ENCODE data around the gene IL25. TPM values are rescaled to one million over a fixed set of nuclear protein-coding genes. Genes with fewer than 3 reads are reported as not detected.
"Not testable (repeated sequence)": the region's sequence is repeated elsewhere in the genome, so short reads cannot be mapped to it uniquely, and the experiment has no call there.

IL25 gene
- total RNA-seq, 1 donor from 2014 or later: not detected

DNA sequence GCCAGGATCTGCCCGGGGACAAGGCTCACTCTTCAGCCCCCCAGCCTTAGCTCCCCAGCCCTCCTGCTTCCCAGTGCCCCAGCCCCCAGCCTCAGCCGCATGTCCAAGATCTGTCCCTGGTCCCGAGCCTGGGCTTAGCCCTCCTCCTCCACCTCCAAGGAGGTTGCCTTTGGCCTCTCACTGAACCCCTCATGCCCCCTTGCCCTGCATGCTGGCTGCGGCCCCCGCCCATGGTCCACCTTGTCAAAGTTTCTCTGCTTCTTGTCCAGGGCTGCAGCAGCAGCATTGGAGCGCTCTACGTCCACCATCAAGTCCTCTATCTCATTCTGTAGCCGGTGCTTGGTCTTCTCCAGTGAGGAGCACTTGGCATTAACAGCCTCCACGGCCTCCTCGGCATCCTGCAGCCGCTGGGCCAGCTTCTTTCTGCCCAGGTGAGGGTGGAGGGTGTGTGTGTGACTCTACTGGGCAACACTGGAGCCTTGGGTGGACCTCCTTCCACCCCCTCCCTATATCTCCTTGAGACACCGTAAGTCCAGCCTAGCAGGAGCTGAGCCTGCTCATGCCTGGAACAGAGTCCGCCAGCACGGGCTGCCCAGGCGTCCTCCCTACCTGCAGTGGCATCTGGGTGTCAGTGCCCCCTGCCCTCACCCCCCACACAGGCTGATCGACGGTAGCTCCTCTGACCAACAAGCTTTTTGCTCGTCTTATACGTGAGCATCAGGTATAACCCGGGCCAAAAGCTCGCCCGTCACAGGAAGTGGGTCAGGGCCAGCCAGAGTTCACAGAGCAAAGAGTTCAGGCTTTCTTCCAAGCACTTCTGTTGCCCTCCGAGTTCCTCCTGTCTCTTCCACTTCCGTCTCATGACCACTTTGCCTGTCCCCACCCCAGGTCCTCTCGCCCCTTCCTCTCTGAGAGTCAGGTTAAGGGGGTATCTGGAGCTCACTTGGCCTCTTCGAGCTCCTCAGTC, 15.6 kb downstream of the IL25 start:
- H3K36me3 ChIP-seq (ENCODE audit: control insufficient read depth in 3 of 3, insufficient read depth in 3 of 3, low read length in 3 of 3): peaks cover 2 to 82% (median 62%) of the 10 kb centered on the region in 3 donors
- H3K4me3 ChIP-seq (ENCODE audit: low read length in 3 of 3): no peak overlapping the region
- no peak overlapping the region for H3K27ac ChIP-seq (ENCODE audit: low read depth, low read length)
- H3K4me1 ChIP-seq (ENCODE audit: control insufficient read depth in 3 of 3, insufficient read depth in 3 of 3, low read length in 3 of 3): no peaks in the 10 kb centered on the region
- H3K9me3 ChIP-seq (ENCODE audit: control insufficient read depth in 3 of 3, low read length in 3 of 3): no peaks in the 10 kb centered on the region
- H3K9ac ChIP-seq (ENCODE audit: low read depth in 1 of 3, low read length in 3 of 3): no peak overlapping the region
- H3K27me3 ChIP-seq (ENCODE audit: control insufficient read depth in 3 of 3, insufficient read depth in 3 of 3, low read length in 3 of 3): peaks cover 0 to 5% (median under 1%) of the 10 kb centered on the region in 3 donors

DNA sequence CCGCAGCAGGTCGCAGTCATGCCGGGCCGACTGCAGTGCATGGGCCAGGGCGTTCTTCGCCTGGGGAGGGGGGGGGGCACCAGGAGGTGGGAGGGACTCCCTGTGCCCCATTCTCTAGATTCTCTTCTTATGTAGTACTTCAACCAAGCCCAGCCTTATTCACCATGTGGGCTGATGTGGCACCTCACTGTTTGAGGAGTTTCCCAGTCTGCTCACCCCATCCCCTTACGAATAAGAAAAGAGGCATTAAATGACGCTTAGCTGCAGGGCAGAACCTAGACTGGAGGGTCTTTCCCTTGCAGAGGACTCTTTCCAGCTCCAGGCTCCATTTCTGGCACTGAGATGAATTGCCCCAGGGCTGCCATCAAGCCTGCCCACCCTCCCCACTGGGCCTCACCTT, 16.4 kb downstream of the IL25 start:
- no peak overlapping the region for H3K9ac ChIP-seq (ENCODE audit: low read depth in 1 of 3, low read length in 3 of 3)
- H3K4me1 ChIP-seq (ENCODE audit: control insufficient read depth in 3 of 3, insufficient read depth in 3 of 3, low read length in 3 of 3): no peaks in the 10 kb centered on the region
- no peaks in the 10 kb centered on the region for H3K9me3 ChIP-seq (ENCODE audit: control insufficient read depth in 3 of 3, low read length in 3 of 3)
- H3K36me3 ChIP-seq (ENCODE audit: control insufficient read depth in 3 of 3, insufficient read depth in 3 of 3, low read length in 3 of 3): peaks cover 5 to 82% (median 66%) of the 10 kb centered on the region in 3 donors
- no peak overlapping the region for H3K27ac ChIP-seq (ENCODE audit: low read depth, low read length)
- H3K27me3 ChIP-seq (ENCODE audit: control insufficient read depth in 3 of 3, insufficient read depth in 3 of 3, low read length in 3 of 3): peaks cover 0 to 5% (median 3%) of the 10 kb centered on the region in 3 donors
- no peak overlapping the region for H3K4me3 ChIP-seq (ENCODE audit: low read length in 3 of 3)

DNA sequence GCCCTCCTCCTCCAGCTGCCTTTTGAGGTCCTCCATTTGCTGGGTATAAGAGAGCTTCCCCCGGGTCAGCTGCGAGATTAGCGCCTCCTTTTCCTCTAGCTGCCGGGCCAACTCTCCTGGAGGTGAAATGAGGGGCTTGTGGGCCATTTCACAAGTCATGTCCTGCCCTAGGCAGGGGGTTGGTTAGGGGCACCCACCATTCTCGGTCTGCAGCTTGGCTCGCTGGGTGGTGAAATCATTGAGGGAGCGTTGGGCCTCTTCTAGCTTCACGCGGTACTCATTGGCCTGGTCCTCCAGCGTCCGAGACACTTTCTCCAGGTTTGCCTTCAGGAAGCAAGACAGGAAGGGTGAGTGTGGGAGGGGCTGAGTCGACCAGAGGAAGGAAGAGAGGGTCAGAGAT, 16.8 kb downstream of the IL25 start:
- Histone ChIP-seq H3K4me3 (ENCODE audit: low read length in 3 of 3) (no peak overlapping the region), H3K4me1 (ENCODE audit: control insufficient read depth in 3 of 3, insufficient read depth in 3 of 3, low read length in 3 of 3) (no peaks in the 10 kb centered on the region), H3K27ac (ENCODE audit: low read depth, low read length) (no peak overlapping the region), H3K9ac (ENCODE audit: low read depth in 1 of 3, low read length in 3 of 3) (no peak overlapping the region), H3K9me3 (ENCODE audit: control insufficient read depth in 3 of 3, low read length in 3 of 3) (no peaks in the 10 kb centered on the region), H3K27me3 (ENCODE audit: control insufficient read depth in 3 of 3, insufficient read depth in 3 of 3, low read length in 3 of 3) (peaks cover 0 to 5% (median 3%) of the 10 kb centered on the region in 3 donors), H3K36me3 (ENCODE audit: control insufficient read depth in 3 of 3, insufficient read depth in 3 of 3, low read length in 3 of 3) (peaks cover 5 to 80% (median 66%) of the 10 kb centered on the region in 3 donors)

DNA sequence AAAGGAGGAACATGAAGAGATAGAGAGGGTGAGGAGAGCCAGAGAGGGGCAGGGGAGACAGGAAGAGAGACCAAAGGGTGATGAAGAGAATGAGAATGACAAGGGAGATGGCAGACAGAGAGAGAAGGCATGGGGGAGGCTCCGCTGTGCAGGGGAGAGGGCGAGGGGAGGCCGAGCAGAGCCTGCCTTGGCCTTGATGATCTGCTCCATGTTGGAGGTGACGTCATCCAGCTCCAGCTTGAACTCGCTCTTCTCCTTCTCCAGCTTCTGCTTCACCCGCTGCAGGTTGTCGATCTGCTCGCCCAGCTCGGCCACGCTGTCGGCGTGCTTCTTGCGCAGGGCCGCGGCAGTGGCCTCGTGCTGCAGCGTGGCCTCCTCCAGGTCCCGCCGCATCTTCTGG, 17.3 kb downstream of the IL25 start:
- H3K4me1 ChIP-seq (ENCODE audit: control insufficient read depth in 3 of 3, insufficient read depth in 3 of 3, low read length in 3 of 3); H3K27ac ChIP-seq (ENCODE audit: low read depth, low read length): not testable (repeated sequence)
- H3K36me3 ChIP-seq (ENCODE audit: control insufficient read depth in 3 of 3, insufficient read depth in 3 of 3, low read length in 3 of 3): peaks cover 5 to 75% (median 64%) of the 10 kb centered on the region in 3 donors

DNA sequence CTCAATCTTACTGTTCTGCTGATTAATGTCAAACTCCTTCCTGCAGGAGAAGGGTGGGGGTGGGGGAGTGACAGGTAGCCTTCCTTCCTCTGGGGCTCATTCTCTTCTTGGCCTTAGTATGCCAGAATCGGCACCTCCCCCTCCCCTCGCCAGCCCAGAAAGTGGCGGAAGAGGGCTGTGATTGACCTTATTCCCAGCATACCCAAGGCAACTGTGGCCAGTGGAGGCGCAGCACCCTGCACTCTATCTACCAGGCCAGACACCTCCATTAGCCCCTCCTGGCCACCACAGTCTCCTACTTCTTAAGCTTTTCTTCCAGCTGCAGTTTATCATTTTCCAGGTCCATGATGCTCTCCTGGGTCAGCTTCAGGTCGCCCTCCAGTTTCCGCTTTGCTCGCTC, 20.0 kb downstream of the IL25 start:
- H3K27me3 ChIP-seq (ENCODE audit: control insufficient read depth in 3 of 3, insufficient read depth in 3 of 3, low read length in 3 of 3): peaks cover 0 to 3% (median 0%) of the 10 kb centered on the region in 3 donors
- no peak overlapping the region for H3K27ac ChIP-seq (ENCODE audit: low read depth, low read length)
- H3K9ac ChIP-seq (ENCODE audit: low read depth in 1 of 3, low read length in 3 of 3): no peak overlapping the region

More for the DNA sequence above, 17.3 kb downstream of the IL25 start:
- not testable (repeated sequence) for H3K27me3 ChIP-seq (ENCODE audit: control insufficient read depth in 3 of 3, insufficient read depth in 3 of 3, low read length in 3 of 3); H3K9me3 ChIP-seq (ENCODE audit: control insufficient read depth in 3 of 3, low read length in 3 of 3); H3K4me3 ChIP-seq (ENCODE audit: low read length in 3 of 3); H3K9ac ChIP-seq (ENCODE audit: low read depth in 1 of 3, low read length in 3 of 3)

DNA sequence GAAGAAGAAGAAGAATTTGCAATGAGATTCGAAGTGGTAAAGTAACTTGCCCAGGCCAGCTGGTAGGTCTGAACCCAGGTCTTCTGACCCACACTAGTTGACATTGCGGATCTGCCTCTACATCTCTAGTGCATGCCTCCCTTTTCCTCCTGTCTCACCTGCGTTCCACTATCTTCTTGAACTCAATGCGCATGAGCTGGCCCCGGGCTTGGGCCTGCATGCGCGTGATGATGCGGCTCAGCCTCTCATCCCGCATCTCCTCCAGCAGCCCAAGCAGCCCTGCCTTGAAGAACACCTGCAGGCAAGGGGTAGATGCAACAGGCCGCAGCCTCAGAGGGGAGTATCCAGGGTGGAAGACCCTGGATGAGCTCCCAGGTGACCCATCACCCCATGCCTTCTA, 23.5 kb downstream of the IL25 start:
- H3K36me3 ChIP-seq (ENCODE audit: control insufficient read depth in 3 of 3, insufficient read depth in 3 of 3, low read length in 3 of 3): peaks cover 8 to 63% (median 53%) of the 10 kb centered on the region in 3 donors
- no peaks in the 10 kb centered on the region for H3K9me3 ChIP-seq (ENCODE audit: control insufficient read depth in 3 of 3, low read length in 3 of 3)
- peaks cover 0 to 2% (median 0%) of the 10 kb centered on the region in 3 donors for H3K4me1 ChIP-seq (ENCODE audit: control insufficient read depth in 3 of 3, insufficient read depth in 3 of 3, low read length in 3 of 3)
- H3K9ac ChIP-seq (ENCODE audit: low read depth in 1 of 3, low read length in 3 of 3): no peak overlapping the region
- no peak overlapping the region for H3K4me3 ChIP-seq (ENCODE audit: low read length in 3 of 3)
- H3K27me3 ChIP-seq (ENCODE audit: control insufficient read depth in 3 of 3, insufficient read depth in 3 of 3, low read length in 3 of 3): peaks cover 0 to 3% (median 0%) of the 10 kb centered on the region in 3 donors
- H3K27ac ChIP-seq (ENCODE audit: low read depth, low read length): no peak overlapping the region

More for the DNA sequence above, 20.0 kb downstream of the IL25 start:
- Histone ChIP-seq H3K9me3 (ENCODE audit: control insufficient read depth in 3 of 3, low read length in 3 of 3) (no peaks in the 10 kb centered on the region), H3K36me3 (ENCODE audit: control insufficient read depth in 3 of 3, insufficient read depth in 3 of 3, low read length in 3 of 3) (peaks cover 8 to 70% (median 62%) of the 10 kb centered on the region in 3 donors), H3K4me3 (ENCODE audit: low read length in 3 of 3) (no peak overlapping the region), H3K4me1 (ENCODE audit: control insufficient read depth in 3 of 3, insufficient read depth in 3 of 3, low read length in 3 of 3) (no peaks in the 10 kb centered on the region)

DNA sequence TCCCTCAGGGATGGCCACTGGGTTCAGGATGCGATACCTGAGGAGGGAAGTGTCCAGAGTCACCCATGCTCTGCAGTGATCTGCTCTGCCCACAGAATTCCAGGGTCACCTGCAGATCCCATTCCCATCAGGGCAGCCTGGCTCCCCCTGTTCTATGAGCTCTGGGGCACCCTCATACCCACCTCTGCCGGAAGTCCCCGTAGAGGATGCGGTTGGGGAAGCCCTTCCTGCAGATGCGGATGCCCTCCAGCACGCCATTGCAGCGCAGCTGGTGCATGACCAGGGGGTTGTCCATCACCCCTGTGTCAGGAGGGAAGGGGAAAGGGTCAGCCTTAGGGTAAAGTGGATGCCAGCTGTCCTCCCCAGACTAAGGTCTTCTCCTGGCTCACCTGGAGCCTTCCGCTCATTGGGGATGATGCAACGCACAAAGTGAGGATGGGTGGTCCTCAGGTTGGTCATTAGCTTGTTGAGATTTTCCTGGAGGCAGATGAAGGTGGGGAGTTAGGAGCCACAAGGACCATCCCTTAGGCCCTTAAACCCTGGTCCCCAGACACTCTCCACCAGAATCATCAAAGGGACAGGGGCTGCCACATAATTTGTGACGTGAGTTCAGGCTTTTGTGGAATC, 24.3 kb downstream of the IL25 start:
- Histone ChIP-seq H3K27ac (ENCODE audit: low read depth, low read length) (no peak overlapping the region), H3K27me3 (ENCODE audit: control insufficient read depth in 3 of 3, insufficient read depth in 3 of 3, low read length in 3 of 3) (peaks cover 0 to 3% (median 2%) of the 10 kb centered on the region in 3 donors), H3K4me3 (ENCODE audit: low read length in 3 of 3) (no peak overlapping the region), H3K9me3 (ENCODE audit: control insufficient read depth in 3 of 3, low read length in 3 of 3) (no peaks in the 10 kb centered on the region), H3K36me3 (ENCODE audit: control insufficient read depth in 3 of 3, insufficient read depth in 3 of 3, low read length in 3 of 3) (peaks cover 8 to 67% (median 52%) of the 10 kb centered on the region in 3 donors), H3K9ac (ENCODE audit: low read depth in 1 of 3, low read length in 3 of 3) (no peak overlapping the region), H3K4me1 (ENCODE audit: control insufficient read depth in 3 of 3, insufficient read depth in 3 of 3, low read length in 3 of 3) (peaks cover 0 to 3% (median 0%) of the 10 kb centered on the region in 3 donors)

DNA sequence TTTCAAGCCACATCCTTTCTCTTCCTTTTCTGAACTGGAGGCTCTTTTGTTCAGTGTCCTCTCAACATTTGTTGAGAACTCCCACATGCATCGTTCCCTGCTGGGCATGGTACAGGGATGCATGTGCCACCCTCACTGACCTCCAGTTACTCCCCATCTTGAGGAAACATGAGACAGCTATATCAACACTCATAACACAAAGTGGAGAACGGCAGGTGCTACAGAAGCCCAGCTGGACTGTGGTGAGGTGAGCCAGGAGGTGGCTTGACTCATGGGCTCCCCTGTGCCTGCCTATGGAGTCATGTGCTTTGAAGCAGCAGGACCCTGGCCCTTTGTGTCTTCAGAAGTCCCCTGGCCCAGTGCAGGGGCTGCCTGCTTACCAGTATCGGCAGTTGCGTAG, 25.7 kb downstream of the IL25 start:
- Histone ChIP-seq H3K36me3 (ENCODE audit: control insufficient read depth in 3 of 3, insufficient read depth in 3 of 3, low read length in 3 of 3) (peaks cover 5 to 68% (median 51%) of the 10 kb centered on the region in 3 donors), H3K27ac (ENCODE audit: low read depth, low read length) (peak overlapping the region; percentile 32), H3K9me3 (ENCODE audit: control insufficient read depth in 3 of 3, low read length in 3 of 3) (no peaks in the 10 kb centered on the region), H3K4me3 (ENCODE audit: low read length in 3 of 3) (no peak overlapping the region), H3K27me3 (ENCODE audit: control insufficient read depth in 3 of 3, insufficient read depth in 3 of 3, low read length in 3 of 3) (peaks cover 0 to 3% (median 3%) of the 10 kb centered on the region in 3 donors), H3K4me1 (ENCODE audit: control insufficient read depth in 3 of 3, insufficient read depth in 3 of 3, low read length in 3 of 3) (peaks cover 0 to 6% (median 0%) of the 10 kb centered on the region in 3 donors), H3K9ac (ENCODE audit: low read depth in 1 of 3, low read length in 3 of 3) (peak overlapping the region in 1 of 3 donors; percentile 40)

DNA sequence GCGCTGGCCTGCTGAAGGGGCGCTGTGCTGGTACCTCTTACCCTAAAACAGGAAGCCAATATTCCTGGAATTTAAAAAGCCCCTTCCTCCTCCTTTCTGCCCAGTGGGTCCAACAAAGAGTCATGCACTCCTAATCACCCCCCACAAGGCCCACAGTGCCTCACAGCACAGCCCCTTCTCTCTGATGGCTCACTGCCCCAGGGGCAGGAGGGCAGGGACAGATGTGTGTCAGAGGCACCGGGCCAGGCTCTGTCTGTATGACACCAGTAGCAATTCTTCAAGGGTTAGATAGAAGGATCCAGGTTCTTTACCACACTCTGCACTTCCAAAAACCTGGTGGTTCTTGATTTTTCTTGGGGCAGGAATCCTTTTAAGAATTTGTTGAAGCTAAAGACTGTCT, 26.5 kb downstream of the IL25 start:
- Histone ChIP-seq H3K27me3 (ENCODE audit: control insufficient read depth in 3 of 3, insufficient read depth in 3 of 3, low read length in 3 of 3) (peaks cover 0 to 5% (median 3%) of the 10 kb centered on the region in 3 donors), H3K4me1 (ENCODE audit: control insufficient read depth in 3 of 3, insufficient read depth in 3 of 3, low read length in 3 of 3) (peaks cover 0 to 6% (median 0%) of the 10 kb centered on the region in 3 donors), H3K9me3 (ENCODE audit: control insufficient read depth in 3 of 3, low read length in 3 of 3) (no peaks in the 10 kb centered on the region), H3K36me3 (ENCODE audit: control insufficient read depth in 3 of 3, insufficient read depth in 3 of 3, low read length in 3 of 3) (peaks cover 4 to 68% (median 51%) of the 10 kb centered on the region in 3 donors), H3K27ac (ENCODE audit: low read depth, low read length) (no peak overlapping the region), H3K9ac (ENCODE audit: low read depth in 1 of 3, low read length in 3 of 3) (peak overlapping the region in 1 of 3 donors; percentile 40), H3K4me3 (ENCODE audit: low read length in 3 of 3) (no peak overlapping the region)
